Esophagus squamous epithelium (tissue), 5 donors: ENCODE data around the gene CSF3R. TPM values are rescaled to one million over a fixed set of nuclear protein-coding genes. Genes with fewer than 3 reads are reported as not detected.
"Not testable (repeated sequence)": the region's sequence is repeated elsewhere in the genome, so short reads cannot be mapped to it uniquely, and the experiment has no call there.

Experiments
- DNase-seq: peaks from one replicate; lab custom pipeline; 2025; lab: John Stamatoyannopoulos, UW
- H3K27ac ChIP-seq, 4 donors: fragments of 200-600 bp; sonication (generic); one replicate each; pipeline ENCODE4 v1.5.1; 2016 to 2019; ENCODE audit warnings: mild to moderate bottlenecking in 1 of 4
- H3K27me3 ChIP-seq, 4 donors: fragments of 200-600 bp; sonication (generic); 1 replicate in 3 of 4; 2 replicates in 1 of 4; pipeline versions ENCODE4 v1.5.1 to v1.6.0; 2017 to 2021; ENCODE audit warnings: antibody characterized with exemption in 1 of 4
- H3K36me3 ChIP-seq, 3 donors: fragments of 200-600 bp; sonication (generic); one replicate each; pipeline ENCODE4 v1.5.1; 2016 to 2019
- H3K4me1 ChIP-seq, 3 donors: fragments of 200-600 bp; sonication (generic); one replicate each; pipeline ENCODE4 v1.5.1; 2017 to 2019
- H3K4me3 ChIP-seq, 4 donors: fragments of 200-600 bp; sonication (generic); 1 replicate in 3 of 4; 2 replicates in 1 of 4; pipeline ENCODE4 v1.5.1; 2016 to 2019; ENCODE audit warnings: mild to moderate bottlenecking in 2 of 4, moderate library complexity in 1 of 4
- H3K9me3 ChIP-seq, 3 donors: fragments of 200-600 bp; sonication (generic); one replicate each; pipeline ENCODE4 v1.5.1; 2016 to 2019
- CTCF ChIP-seq, 6 experiments: fragments of 450-650 bp in 4 of 6; fragments of 200-600 bp in 2 of 6; sonication (generic) in 2 of 6; IDR thresholded peaks; one replicate each; pipeline ENCODE4 v1.5.1; 2016 to 2019; ENCODE audit warnings: antibody characterized with exemption in 6 of 6, mild to moderate bottlenecking in 4 of 6, moderate library complexity in 4 of 6
- POLR2A ChIP-seq, 4 donors: fragments of 450-650 bp; IDR thresholded peaks; one replicate each; pipeline ENCODE4 v1.6.1; 2017; ENCODE audit warnings: antibody characterized with exemption in 4 of 4, mild to moderate bottlenecking in 4 of 4, moderate library complexity in 3 of 4
- WGBS, 2 donors: methylation state at CpG; one replicate each; pipeline ENCODE4 v1.1.5; 2018; 5-methylcytosine and 5-hydroxymethylcytosine counted together
- intact Hi-C: fragments of 100-400 bp; cut with DNase I; formaldehyde crosslinking; loops from one replicate; pipeline ENCODE4 v1.15.0; 2022
- total RNA-seq, 4 donors: library from RNA; depleted of rRNA; stranded (reverse); fragments of >200 nt; gene quantifications; one replicate each; pipeline ENCODE4 v1.1.0, GENCODE V29; 2016
- donor health status: DM: yes; HTN: yes; CAD: no.

Gene CSF3R
- total RNA-seq, 4 donors from 2014 or later, result 0.42 to 10.0 (median 4.7) TPM

GRCh38 chr1:36481771-36482723 is 666 bp downstream of the CSF3R start:
- DNase-seq, result no peak
- peaks cover 0 to 5% (median 0%) of the 10 kb centered on the region in 3 donors for H3K4me1 ChIP-seq
- WGBS, 2 donors, result 42 to 43% methylated on average over 21 to 25 of the region's 26 CpGs
- no peaks in the 10 kb centered on the region for H3K9me3 ChIP-seq
- intact Hi-C loops, result no loop called here
- peak overlapping the region in 2 of 4 donors; percentile 9 to 31 for H3K4me3 ChIP-seq
- peaks cover 0 to 21% (median 0%) of the 10 kb centered on the region in 4 donors for H3K27me3 ChIP-seq
- no peak for TF ChIP-seq POLR2A (IDR thresholded peaks at IDR 0.05)
- TF ChIP-seq CTCF (IDR thresholded peaks at IDR 0.05), result no peak
- H3K27ac ChIP-seq, result peak overlapping the region in 1 of 4 donors; percentile 29
- H3K36me3 ChIP-seq, result no peaks in the 10 kb centered on the region

GRCh38 chr1:36481091-36481490 is 1.6 kb downstream of the CSF3R start:
- intact Hi-C loops, result no loop called here
- H3K36me3 ChIP-seq, result no peaks in the 10 kb centered on the region
- no peaks in the 10 kb centered on the region for H3K9me3 ChIP-seq
- H3K27ac ChIP-seq, result no peak overlapping the region
- 76 to 96% methylated on average over 4 to 5 of the region's 6 CpGs for WGBS, 2 donors
- no peak overlapping the region for H3K4me3 ChIP-seq
- H3K4me1 ChIP-seq, result no peaks in the 10 kb centered on the region
- DNase-seq, result no peak
- TF ChIP-seq CTCF (IDR thresholded peaks at IDR 0.05), result no peak
- TF ChIP-seq POLR2A (IDR thresholded peaks at IDR 0.05), result no peak
- peaks cover 0 to 21% (median 0%) of the 10 kb centered on the region in 4 donors for H3K27me3 ChIP-seq

GRCh38 chr1:36480161-36480560 is 2.6 kb downstream of the CSF3R start:
- intact Hi-C loops, result no loop called here
- peaks cover 0 to 5% (median 0%) of the 10 kb centered on the region in 3 donors for H3K4me1 ChIP-seq
- no peak for DNase-seq
- no peak overlapping the region for H3K27ac ChIP-seq
- H3K9me3 ChIP-seq, result no peaks in the 10 kb centered on the region
- peaks cover 0 to 21% (median 0%) of the 10 kb centered on the region in 4 donors for H3K27me3 ChIP-seq
- no peaks in the 10 kb centered on the region for H3K36me3 ChIP-seq
- H3K4me3 ChIP-seq, result no peak overlapping the region
- TF ChIP-seq POLR2A (IDR thresholded peaks at IDR 0.05), result no peak
- no peak for TF ChIP-seq CTCF (IDR thresholded peaks at IDR 0.05)
- 86% methylated on average over 2 of the region's 2 CpGs; no CpG with 5 or more reads in 1 of the 2 donors for WGBS, 2 donors

- Histone ChIP-seq H3K4me1 (peaks cover 0 to 7% (median 0%) of the 10 kb centered on the region in 3 donors), H3K4me3 (no peak overlapping the region), H3K36me3 (no peaks in the 10 kb centered on the region), H3K9me3 (no peaks in the 10 kb centered on the region), H3K27me3 (peaks cover 0 to 21% (median 0%) of the 10 kb centered on the region in 4 donors), H3K27ac (no peak overlapping the region)
- DNase-seq, result no peak
- intact Hi-C loops, result no loop called here
- TF ChIP-seq CTCF (IDR thresholded peaks at IDR 0.05), result no peak
- no peak for TF ChIP-seq POLR2A (IDR thresholded peaks at IDR 0.05)
- 60 to 62% methylated on average over 1 to 2 of the region's 2 CpGs for WGBS, 2 donors
Observed at GRCh38 chr1:36479505-36480051, 3.1 kb downstream of the CSF3R start.

- H3K4me1 ChIP-seq, H3K9me3 ChIP-seq, DNase-seq, H3K27ac ChIP-seq, H3K4me3 ChIP-seq, intact Hi-C loops, H3K36me3 ChIP-seq: not testable (repeated sequence)
- 82 to 86% methylated on average over 10 to 13 of the region's 13 CpGs for WGBS, 2 donors
- peaks cover 0 to 21% (median 0%) of the 10 kb centered on the region in 4 donors for H3K27me3 ChIP-seq
Observed at GRCh38 chr1:36477615-36478014, 5.1 kb downstream of the CSF3R start.
